Hepatic stellate cell (primary cell): ENCODE results near the gene LRRC15.

Source experiments
- DNase-seq: peaks from one replicate; pipeline ENCODE4 v3.0.0; 2011; ENCODE audit warnings: low spot score

The LRRC15 gene

GRCh38 chr3:194384569-194385001 lies 15.0 kb upstream of the LRRC15 start:
- no peak for DNase-seq

- DNase-seq, result no peak
Observed at GRCh38 chr3:194384156-194384555, 14.6 kb upstream of the LRRC15 start.

DNA sequence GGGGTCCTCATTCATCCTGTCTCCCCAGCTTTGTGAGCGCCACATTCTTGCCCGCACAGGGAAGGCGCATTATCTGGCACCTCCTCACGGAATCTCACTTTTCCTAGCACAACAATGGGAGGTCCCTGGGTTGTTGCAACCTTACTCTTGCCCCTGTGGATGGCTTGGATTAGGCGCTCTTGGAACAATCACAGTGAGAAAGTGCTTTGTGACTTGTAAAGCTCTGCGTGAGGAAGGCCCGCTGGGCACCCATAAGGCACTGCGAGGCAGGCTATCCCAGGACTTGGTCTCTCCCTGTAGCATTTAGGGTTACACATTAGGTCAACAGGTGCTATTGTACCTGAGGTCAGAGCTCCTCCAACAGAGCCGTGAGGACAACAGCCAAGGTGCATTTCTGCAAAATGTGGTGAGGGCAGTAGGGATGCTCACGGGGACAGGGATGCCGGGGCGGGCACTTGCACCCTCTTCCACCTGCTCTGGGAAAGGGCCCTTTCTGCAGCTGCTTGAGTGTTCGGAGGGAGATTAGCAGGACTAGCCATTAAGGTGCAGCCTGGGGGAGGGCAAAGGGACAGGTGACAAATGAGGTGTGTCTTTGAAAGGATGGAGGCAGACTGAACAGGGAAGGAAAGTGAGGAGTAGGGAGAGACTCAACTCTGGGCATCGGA lies 13.9 kb upstream of the LRRC15 start:
- no peak for DNase-seq

DNA sequence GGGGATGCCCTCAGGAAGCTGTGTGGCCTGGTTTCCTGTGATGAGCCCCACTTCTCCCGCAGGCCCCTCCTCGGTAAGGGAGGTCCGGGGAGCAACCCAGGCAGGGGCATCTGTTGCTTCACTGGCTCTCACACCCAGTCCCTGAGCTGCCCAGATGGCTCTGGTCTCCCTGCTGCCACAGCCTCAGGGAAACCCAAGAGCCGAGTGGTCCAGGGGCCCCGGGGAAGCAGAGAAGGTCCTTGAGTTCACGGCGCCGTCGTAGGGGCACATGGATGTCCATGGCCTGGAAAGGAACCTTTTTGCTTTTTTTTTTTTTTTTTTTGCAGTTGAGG lies 13.3 kb upstream of the LRRC15 start:
- DNase-seq, result no peak

DNA sequence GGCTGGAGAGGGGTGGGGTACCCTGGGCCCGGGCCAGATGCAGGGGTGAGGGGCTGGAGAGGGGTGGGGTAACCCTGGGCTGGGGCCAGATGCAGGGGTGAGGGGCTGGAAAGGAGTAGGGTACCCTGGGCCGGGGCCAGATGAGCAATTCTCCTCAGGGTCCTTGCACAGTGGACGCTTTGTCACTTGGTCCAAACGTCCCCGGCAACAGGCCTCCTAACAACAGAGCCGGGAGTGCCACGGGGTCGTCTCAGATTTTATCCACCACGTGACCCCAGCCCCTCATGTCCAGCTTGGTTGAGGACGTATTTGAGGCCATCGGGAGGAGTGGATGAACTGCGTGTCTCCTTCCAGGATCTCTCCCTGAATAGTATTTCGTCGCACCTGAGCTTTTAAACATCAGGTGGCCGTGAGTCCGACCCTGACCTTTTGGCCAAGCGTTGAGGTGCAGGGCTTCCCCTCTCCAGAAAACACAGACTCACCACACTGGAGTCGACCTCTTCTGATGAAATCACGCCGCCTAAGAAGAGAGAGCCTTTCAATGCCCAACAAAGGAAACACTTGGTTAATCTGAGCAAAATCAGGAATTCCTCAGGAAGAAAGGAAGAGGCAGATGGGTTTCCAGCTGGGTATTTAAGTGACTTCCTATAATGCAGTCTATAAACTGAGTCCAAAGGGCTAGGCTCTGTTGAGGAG lies 12.8 kb upstream of the LRRC15 start:
- DNase-seq, result no peak

- DNase-seq, result no peak
Observed at GRCh38 chr3:194381460-194381875, 11.9 kb upstream of the LRRC15 start.

GRCh38 chr3:194380326-194380725 lies 10.8 kb upstream of the LRRC15 start:
- DNase-seq, result no peak

GRCh38 chr3:194379651-194380050 lies 10.1 kb upstream of the LRRC15 start:
- DNase-seq, result no peak

- DNase-seq, result no peak
Observed at GRCh38 chr3:194379231-194379630, 9.7 kb upstream of the LRRC15 start.

DNA sequence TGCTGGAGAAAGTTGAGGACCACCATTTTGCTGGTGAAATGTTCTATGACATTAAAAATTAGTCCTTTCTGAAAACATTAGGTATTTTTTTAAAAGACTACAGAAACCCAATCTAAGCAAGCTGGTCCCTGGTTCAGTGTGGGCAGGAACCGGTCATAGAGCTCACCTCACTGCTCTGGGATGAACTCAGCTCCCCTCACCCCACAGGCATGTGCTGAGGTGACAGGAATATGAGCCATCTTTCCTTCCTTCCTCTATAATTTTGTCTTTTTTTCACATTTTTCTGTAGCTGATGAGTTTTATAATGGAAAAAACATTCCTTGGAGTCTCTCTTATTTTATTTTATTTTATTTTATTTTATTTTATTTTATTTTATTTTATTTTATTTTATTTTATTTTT lies 8.2 kb upstream of the LRRC15 start:
- no peak for DNase-seq

DNA sequence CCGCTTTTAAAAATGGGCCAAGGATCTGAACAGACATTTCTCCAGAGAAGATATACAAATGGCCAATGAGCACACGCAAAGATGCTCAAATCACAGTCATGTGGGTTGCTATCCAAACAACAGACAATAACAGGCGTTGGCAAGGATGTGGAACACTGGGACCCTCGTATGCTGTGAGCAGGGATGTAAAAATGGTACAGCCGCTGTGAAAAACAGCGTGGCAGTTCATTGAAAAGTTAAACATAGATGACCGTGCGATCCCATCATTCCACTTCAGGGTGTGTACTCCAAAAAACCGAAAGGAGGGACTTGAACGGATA lies 6.7 kb upstream of the LRRC15 start:
- no peak for DNase-seq

DNA sequence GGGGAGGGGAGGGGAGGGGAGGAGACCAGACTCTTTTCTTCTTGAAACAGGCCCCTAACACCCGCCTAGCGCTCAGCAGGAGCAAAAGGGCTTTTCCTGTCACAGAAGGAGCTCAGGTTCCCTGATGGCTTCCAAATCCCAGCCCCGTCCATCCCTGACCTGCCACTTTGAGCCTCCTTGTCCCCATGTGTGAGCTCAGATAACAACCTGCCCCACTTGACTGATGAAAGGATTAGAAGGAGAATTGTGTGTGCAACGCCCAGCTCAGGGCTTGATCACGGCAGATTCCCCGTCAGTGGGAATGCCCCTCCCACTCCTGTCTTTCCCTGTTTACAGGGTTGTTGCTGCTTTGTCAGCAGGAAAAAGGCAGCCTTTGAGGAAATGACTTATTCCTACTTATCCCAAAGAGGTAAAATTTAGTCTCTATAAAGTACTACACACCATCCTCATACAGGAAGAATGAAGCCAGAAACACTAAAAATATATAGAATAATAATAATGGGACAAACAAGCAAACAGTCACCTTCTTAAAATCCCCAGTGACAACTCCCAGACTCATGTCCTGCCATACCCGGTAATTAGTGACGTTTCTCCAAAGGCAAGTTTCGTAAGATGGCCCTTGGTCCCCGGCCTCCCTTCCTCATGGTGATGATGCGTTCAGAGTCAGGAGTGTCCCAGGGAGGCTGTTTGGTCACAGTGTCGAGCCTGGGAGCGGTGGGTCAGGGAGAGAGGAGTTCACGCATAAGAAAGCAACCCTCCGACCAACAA lies 6.1 kb upstream of the LRRC15 start:
- DNase-seq, result no peak

DNA sequence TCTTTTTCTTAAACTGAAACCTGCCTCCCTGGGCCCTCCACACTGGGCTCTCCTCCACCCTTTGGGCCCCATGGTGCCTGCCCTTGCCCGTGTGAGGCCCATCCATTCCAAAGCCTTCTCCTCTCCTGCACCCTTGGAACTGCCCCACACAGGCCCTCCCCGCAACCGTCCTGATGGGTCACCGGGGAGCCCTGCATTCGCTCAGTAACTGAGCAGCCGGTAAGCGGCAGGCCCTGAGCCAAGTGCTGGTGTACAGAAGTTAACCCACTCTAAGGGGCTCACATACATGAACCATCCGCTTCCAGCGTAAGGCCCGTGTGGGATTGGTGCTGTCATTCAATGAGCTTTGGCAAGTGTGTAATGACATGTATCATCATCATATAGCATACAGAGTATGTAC lies 5.4 kb upstream of the LRRC15 start:
- no peak for DNase-seq

GRCh38 chr3:194373899-194374298 lies 4.4 kb upstream of the LRRC15 start:
- DNase-seq, result no peak

- DNase-seq, result no peak
Observed at GRCh38 chr3:194373028-194373427, 3.5 kb upstream of the LRRC15 start.

DNA sequence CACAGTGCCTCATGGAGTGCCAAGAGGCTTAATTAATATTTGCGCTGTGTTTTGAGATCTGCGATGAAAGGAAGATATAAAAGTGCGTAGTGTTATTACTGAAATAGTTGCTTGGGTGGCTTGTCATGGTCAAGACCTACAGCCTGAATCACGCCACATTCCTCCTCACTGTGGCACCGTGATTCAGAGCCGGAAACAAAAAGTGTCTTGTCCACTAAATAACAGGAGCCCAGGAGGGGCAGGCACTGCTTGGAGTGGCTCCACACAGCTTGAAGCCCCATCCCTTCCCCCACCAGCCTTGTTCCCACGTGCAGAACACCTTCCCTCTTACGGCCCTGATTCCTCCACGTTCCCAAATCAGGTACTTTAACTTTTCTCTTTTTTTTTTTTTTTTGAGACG lies 1.2 kb upstream of the LRRC15 start:
- DNase-seq, result no peak

GRCh38 chr3:194368918-194369317 lies 625 bp downstream of the LRRC15 start:
- DNase-seq, result no peak

DNA sequence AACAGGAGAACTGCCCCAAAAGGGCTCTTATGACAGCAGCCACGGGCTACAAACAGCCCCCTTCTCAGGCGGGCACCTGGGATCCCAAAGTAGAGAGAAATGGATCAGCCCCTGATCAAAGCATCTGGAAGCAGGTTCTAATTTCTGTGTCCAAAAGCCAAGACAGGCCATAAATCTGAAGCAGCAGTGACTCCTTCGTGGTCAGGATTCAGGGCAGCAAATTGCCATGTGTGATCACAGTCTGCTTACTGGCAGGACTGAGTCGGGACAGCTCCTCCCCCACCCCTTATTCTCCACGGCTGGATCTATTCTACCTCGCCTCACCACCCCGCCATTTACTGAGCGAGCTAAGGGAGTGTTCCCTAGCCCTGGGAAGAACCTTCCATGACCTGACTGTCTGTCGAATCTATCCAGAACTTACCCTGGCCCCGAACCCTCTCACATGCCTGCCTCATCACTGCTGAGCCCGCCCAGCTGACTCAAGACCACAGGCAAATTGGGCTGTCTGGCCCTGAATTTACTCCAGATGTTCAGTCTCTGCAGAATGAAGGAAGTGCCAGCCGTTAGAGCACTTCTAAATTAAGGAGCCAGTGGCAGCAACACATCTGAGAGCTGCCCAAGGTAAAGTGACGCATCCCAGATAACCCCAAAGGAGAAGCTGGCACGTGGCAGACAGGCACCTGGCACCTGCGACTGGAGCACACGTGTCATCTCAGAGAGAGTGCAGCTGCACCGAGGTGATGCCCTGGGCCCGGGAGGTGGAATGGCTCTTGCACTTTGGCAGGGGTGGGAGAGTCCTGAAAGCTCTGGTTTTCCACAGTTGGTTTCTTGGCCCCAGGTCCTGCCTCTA lies 1.3 kb downstream of the LRRC15 start:
- no peak for DNase-seq

- DNase-seq, result no peak
Observed at GRCh38 chr3:194365978-194366490, 3.5 kb downstream of the LRRC15 start.

GRCh38 chr3:194365526-194365925 lies 4.0 kb downstream of the LRRC15 start:
- DNase-seq, result no peak

- DNase-seq, result peak; percentile 44
Observed at GRCh38 chr3:194364652-194365434, 4.7 kb downstream of the LRRC15 start.

GRCh38 chr3:194364314-194364651 lies 5.3 kb downstream of the LRRC15 start:
- no peak for DNase-seq
